Superior temporal gyrus (tissue), 1 donor: ENCODE data around the gene ZNF385D.
A peak's percentile ranks its signal among the peaks of the same experiment; 100 is the strongest.

Experiments used
- DNase-seq: peaks from one replicate; pipeline ENCODE4 v3.0.0-alpha.2; 2016; ENCODE audit errors: extremely low spot score

The ZNF385D gene

GRCh38 chr3:21750080-21750696 is 822 bp downstream of the ZNF385D start:
- DNase-seq = peak; percentile 49

- no peak for DNase-seq
Observed at GRCh38 chr3:21747966-21748555, 2.9 kb downstream of the ZNF385D start.

- no peak for DNase-seq
Observed at GRCh38 chr3:21747376-21747775, 3.6 kb downstream of the ZNF385D start.

- DNase-seq = no peak
Observed at GRCh38 chr3:21745966-21746365, 5.0 kb downstream of the ZNF385D start.

GRCh38 chr3:21744793-21745192 is 6.2 kb downstream of the ZNF385D start:
- DNase-seq = no peak

- no peak for DNase-seq
Observed at GRCh38 chr3:21738935-21739702, 11.9 kb downstream of the ZNF385D start.

GRCh38 chr3:21738283-21738682 is 12.7 kb downstream of the ZNF385D start:
- no peak for DNase-seq

- no peak for DNase-seq
Observed at GRCh38 chr3:21734746-21735145, 16.3 kb downstream of the ZNF385D start.

- DNase-seq = no peak
Observed at GRCh38 chr3:21729888-21730459, 21.0 kb downstream of the ZNF385D start.

GRCh38 chr3:21729331-21729730 is 21.7 kb downstream of the ZNF385D start:
- DNase-seq = no peak

GRCh38 chr3:21722768-21723167 is 28.2 kb downstream of the ZNF385D start:
- DNase-seq = no peak

GRCh38 chr3:21722301-21722700 is 28.7 kb downstream of the ZNF385D start:
- no peak for DNase-seq

- no peak for DNase-seq
Observed at GRCh38 chr3:21718943-21719591, 31.9 kb downstream of the ZNF385D start.

- DNase-seq = no peak
Observed at GRCh38 chr3:21718161-21718765, 32.7 kb downstream of the ZNF385D start.

GRCh38 chr3:21715662-21716061 is 35.3 kb downstream of the ZNF385D start:
- DNase-seq = no peak

GRCh38 chr3:21705769-21706168 is 45.2 kb downstream of the ZNF385D start:
- DNase-seq = no peak

- DNase-seq = no peak
Observed at GRCh38 chr3:21704796-21705195, 46.2 kb downstream of the ZNF385D start.

GRCh38 chr3:21703291-21703690 is 47.7 kb downstream of the ZNF385D start:
- no peak for DNase-seq

GRCh38 chr3:21697707-21698106 is 53.3 kb downstream of the ZNF385D start:
- DNase-seq = no peak

- DNase-seq = no peak
Observed at GRCh38 chr3:21694506-21694905, 56.5 kb downstream of the ZNF385D start.

- DNase-seq = no peak
Observed at GRCh38 chr3:21691036-21691435, 60.0 kb downstream of the ZNF385D start.

- no peak for DNase-seq
Observed at GRCh38 chr3:21682206-21682605, 68.8 kb downstream of the ZNF385D start.
